Renal cortical epithelial cell (primary cell): ENCODE data around the gene JUP. TPM values are rescaled to one million over a fixed set of nuclear protein-coding genes. Genes with fewer than 3 reads are reported as not detected.
"Not testable (repeated sequence)": the region's sequence is repeated elsewhere in the genome, so short reads cannot be mapped to it uniquely, and the experiment has no call there.

Experiments used
- DNase-seq: peaks from one replicate; pipeline ENCODE4 v3.0.0-alpha.2; 2011; ENCODE audit warnings: low read depth
- total RNA-seq: library from RNA; depleted of rRNA; stranded (reverse); fragments of >200 nt; gene quantifications from 2 replicates; pipeline ENCODE4 v1.2.3, GENCODE V29; 2014

JUP gene
- 268 and 464 TPM in 2 replicates for total RNA-seq

GRCh38 chr17:41786227-41787020 lies at the start of gene JUP:
JUP (minus strand) TSS chr17:41786711; CDS start chr17:41771854, 14,857 bp downstream.
- peak; percentile 99 for DNase-seq

DNA sequence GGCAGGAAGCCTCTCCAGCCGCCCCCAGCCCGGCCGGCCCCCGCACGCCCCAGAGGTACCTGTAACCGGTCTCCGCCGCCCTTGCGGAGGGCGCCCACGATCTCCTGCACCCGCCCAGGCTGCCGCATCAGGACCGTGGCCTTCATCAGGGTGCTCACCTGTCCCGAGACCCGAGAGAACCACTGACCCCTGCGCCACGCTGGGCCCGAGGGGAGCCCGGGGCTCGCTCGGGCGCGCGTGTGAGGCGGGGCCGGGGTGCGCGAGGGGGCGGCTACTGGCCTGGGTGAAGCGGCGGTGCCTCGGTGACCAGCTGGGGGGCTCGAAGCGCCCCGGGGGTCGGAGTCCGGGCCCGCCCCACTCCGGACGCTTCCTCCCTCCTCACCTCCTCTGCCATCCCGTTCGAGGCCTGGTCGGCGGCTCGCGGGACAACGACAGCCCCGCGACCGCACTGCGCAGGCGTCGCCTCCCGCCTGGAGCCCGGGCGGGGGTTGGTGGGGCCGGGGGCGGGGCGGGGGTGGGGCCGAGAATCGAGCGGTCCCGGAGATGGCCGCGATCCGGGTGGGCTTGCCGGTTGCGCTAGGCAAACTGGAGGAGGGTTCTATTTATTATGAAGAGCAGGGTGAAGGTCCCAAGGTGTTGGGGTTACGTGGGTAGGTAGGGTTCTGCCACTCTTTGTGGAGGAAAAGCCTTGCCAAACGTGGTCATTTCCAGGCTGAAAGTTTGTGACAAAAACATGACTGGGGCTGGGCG lies 49.5 kb upstream of the JUP start, which contains the start of gene NT5C3B:
NT5C3B (minus strand) TSS at position 433 of the 750 bp plus-strand sequence; CDS start at position 394, 39 bp downstream.
- no peak for DNase-seq

DNA sequence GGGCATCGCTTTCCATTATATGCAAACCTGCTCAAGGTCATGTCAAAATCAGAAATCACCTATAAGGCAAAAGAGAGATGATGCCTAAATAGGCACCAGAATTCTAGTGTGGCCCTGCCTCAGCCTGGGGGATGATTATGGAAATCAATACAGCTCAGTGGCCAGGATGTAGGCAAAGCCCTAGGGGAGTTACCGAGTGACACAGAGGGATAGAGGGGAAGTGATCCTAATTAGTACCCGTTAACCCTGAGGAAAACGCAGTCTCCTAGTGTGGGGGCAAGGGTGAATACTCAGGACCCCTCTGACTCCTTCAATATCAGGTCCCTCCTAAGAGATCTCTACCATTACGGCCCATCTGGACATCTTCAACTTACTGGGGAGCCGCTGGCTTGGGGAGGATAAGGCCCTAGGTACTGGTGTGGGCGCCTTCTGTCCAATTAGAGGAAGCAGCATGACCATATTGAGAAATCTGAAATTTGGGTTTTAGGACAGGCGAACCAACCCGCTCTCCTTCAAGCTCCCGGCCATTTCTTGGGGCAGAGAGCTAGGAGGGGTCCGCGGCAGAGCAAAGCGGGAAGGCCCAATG lies 48.8 kb upstream of the JUP start:
- no peak for DNase-seq

DNA sequence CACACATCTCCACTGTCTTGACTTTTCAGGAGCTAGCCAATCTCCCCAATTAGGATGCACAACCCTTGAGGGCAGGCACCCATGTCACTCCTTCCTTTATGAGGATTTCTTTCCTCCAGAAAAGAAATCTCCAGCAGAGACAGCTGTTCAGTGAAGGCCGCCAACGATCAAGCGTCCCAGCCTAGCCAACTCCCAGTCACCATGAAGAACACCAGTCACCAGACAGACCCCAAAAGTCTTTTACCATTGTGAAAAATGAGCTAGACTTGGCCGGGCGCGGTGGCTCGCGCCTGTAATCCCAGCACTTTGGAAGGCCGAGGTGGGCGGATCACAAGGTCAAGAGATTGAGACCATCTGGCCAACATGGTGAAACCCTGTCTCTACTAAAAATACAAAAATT lies 43.5 kb upstream of the JUP start:
- not testable (repeated sequence) for DNase-seq

DNA sequence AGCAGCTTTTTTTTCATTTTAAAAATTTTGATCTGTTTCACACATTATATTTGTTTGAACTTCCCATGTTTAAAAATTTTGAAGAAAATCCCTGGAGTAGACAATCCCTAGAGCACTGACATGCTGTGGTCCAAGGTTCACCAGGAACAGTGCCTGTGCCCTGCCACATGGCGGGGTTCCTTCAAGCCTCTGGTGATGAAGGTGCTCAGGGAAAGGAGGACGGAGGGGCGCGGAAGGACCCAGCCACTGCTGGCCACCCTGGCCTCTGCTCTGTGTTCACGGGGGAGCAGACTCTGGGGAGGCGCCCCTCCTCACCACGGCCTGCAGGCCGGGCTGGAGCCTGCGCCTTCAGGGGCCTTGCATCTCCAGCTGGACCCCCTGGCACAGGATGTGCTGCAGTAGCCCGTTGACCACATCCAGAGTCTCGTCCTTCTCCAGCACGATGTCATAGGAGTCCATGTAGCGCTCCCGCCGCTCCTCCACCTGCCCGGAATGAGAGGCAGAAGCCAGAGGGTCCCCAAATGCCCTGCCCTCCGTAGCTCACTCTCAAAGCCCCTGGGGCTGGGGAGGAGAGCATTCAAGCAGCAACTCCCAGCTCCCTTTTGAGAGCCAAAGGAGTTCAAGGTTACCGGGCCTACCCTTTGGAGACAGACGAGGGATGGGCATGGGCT lies 38.8 kb upstream of the JUP start:
- no peak for DNase-seq

- no peak for DNase-seq
Measured at GRCh38 chr17:41824086-41824485, 37.6 kb upstream of the JUP start.

DNA sequence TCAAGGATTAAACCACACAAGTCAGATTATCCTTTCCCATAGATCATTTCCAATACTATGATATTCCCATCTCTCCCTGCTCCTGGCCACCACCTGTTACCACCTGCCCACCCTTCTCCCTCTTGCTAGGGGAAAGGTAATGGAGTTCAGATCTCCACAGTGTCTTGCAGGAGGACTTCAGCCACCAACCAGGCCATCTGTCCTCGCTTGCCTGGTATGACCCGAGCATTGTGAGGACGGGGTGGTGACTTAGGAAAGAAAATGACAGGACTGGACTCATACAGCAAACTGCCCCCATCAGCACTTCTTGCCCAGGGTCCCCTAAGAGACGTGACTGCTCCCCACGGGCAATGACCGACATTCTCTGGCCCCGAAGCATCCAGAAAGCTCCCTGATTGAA lies 37.1 kb upstream of the JUP start:
- no peak for DNase-seq

DNA sequence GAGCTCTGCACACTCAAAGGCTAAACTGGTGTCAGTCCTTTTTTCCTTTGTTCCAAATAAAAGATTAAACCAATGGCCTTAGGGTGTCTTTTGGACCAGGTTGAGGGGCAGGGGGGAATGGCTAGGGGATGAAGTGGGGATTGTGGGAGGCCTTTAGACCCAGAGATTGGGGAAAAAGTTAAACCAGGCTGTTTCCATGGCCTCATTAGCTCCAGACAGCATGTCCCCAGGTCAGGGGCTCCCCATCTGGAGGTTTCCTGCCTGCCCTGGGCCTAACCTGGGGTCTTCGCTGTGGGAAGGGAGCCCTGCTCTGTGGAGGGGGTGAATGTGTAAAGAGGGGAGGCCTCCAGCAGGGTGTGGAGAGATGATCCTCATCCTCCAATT lies 36.6 kb upstream of the JUP start:
- no peak for DNase-seq

DNA sequence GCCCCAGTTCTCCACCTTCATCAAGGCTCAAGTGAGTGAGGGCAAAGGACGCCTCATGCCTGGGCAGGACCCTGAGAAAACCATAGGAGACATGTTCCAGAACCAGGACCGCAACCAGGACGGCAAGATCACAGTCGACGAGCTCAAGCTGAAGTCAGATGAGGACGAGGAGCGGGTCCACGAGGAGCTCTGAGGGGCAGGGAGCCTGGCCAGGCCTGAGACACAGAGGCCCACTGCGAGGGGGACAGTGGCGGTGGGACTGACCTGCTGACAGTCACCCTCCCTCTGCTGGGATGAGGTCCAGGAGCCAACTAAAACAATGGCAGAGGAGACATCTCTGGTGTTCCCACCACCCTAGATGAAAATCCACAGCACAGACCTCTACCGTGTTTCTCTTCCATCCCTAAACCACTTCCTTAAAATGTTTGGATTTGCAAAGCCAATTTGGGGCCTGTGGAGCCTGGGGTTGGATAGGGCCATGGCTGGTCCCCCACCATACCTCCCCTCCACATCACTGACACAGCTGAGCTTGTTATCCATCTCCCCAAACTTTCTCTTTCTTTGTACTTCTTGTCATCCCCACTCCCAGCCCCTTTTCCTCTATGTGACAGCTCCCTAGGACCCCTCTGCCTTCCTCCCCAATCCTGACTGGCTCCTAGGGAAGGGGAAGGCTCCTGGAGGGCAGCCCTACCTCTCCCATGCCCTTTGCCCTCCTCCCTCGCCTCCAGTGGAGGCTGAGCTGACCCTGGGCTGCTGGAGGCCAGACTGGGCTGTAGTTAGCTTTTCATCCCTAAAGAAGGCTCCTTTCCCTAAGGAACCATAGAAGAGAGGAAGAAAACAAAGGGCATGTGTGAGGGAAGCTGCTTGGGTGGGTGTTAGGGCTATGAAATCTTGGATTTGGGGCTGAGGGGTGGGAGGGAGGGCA lies 36.0 kb upstream of the JUP start:
- DNase-seq = no peak

- no peak for DNase-seq
Measured at GRCh38 chr17:41821776-41822175, 35.3 kb upstream of the JUP start.

GRCh38 chr17:41818024-41818423 lies 31.5 kb upstream of the JUP start:
- no peak for DNase-seq

DNA sequence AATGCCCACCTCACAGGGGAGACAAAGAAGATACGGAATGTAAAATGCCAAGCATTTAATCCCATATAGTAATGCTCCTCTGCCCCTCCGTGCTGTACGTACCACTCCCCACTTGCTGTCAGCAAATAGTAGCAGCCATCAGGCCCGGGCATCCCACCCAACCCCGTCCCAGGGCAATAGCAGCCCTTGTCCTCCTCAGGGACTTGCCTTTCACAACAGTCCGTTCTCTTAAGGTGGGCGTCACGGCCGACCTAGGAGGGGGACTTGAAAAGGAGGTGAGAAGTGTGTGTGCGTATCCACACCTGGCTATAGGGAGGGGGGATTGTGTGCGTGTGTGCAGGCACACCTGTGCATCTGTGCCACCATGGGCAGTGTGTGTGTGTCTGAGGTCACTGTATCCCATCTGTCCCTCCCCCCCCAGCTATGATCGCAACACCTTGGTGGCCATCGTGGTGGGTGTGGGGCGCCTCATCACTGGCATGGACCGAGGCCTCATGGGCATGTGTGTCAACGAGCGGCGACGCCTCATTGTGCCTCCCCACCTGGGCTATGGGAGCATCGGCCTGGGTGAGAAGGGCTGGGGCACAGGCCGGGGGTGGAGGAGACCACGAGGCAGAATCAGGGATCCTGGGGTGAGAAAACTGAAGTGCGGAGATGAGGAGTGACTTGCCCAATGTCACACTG lies 30.3 kb upstream of the JUP start:
- no peak for DNase-seq

- DNase-seq = peak; percentile 89
Measured at GRCh38 chr17:41814195-41814594, 27.7 kb upstream of the JUP start.

DNA sequence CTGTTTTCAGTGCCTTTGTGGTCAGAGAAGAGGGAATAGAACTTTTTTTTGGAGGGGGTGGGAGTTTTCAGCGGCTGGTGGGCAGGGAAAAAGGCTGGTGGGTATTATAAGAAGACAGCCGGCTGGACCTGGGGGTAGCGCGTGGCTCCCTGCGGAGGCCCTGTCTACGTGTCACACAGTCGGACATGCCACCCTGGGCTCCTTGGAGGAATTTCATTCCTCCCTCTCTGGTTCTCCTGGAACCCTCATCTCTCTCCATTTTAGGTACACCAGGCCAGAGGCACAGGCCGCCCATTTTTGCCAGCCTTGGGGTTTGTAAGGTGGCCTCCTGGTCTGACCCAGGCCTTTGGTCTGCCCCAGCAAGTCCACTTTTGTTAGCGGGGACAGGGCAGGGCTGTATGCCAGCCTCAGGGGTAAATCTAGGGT lies 27.2 kb upstream of the JUP start:
- DNase-seq = no peak

GRCh38 chr17:41813152-41813680 lies 26.7 kb upstream of the JUP start:
- no peak for DNase-seq

GRCh38 chr17:41812381-41813151 lies 26.1 kb upstream of the JUP start, which contains the start of gene FKBP10:
FKBP10 (plus strand) TSS chr17:41813004; CDS start chr17:41813035, 31 bp downstream.
- peak; percentile 62 for DNase-seq

DNA sequence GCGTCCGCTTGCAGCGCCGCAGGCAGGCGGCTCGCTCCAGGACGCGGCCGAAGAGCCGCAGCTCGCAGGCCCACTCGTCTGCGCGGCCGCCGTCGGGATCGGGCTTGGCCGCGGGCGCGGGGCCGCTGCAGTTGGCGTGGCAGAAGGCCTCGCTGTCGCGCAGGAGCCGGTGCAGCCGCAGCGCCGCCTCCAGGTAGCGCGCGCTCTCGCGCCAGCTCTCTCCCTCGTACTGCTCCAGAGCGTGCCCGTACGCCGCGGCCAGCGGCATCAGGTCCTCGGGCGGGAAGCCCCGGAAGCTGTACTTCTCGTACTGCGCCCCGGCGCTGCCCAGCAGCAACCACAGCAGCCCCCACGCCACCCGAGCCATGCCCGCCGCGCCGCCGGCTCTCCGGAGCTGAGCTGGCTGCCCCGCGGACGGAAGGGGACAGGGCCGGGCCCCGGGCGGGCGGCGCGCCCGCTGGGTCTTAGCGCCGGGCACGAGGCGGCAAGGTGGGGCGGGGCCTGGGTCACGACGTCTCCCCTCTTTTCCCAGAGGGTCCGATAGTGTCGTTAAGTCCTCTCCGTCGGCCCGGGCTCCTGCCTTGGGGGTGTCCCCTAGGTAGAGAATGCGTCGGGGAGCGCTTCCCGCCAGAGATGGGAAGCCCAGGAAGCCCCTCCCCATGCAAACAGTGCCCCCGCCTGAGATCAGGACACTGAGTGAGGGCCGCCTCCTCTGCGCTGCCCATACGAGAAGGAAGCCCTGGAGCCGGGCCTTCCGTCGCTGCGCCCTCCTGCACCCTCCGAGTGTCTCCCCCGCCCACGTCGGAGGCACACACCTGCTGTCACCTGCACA lies 25.3 kb upstream of the JUP start, which contains the start of gene P3H4:
P3H4 (minus strand) TSS at position 401 of the 832 bp plus-strand sequence; CDS start at position 367, 34 bp downstream.
- DNase-seq = peak; percentile 45
